Panc1 (cell line): ENCODE results near the gene SF3A2.

ENCODE experiments used
- POLR2AphosphoS5 ChIP-seq: IDR thresholded peaks from 2 replicates; pipeline ENCODE4 v1.6.1; 2012; ENCODE audit warnings: mild to moderate bottlenecking, low read depth, low read length, moderate library complexity
- SIN3A ChIP-seq: IDR thresholded peaks from 2 replicates; pipeline ENCODE4 v1.6.1; 2012; ENCODE audit warnings: low read depth, mild to moderate bottlenecking, low read length, moderate library complexity, borderline replicate concordance; ENCODE audit not compliant: insufficient read depth
- TF ChIP-seq, protein P1 (sequence below): fragments of 450-650 bp; IDR thresholded peaks from 2 replicates; pipeline ENCODE4 v1.5.1; 2017; ENCODE audit warnings: mild to moderate bottlenecking
- TF ChIP-seq, protein P2 (sequence below), 2 experiments: IDR thresholded peaks; 2 replicates each; pipeline ENCODE4 v1.6.1; 2011 to 2012; ENCODE audit warnings: low read depth in 2 of 2, control low read depth in 1 of 2, low read length in 1 of 2, mild to moderate bottlenecking in 1 of 2, moderate library complexity in 1 of 2; ENCODE audit not compliant: insufficient read depth in 1 of 2

DNA sequence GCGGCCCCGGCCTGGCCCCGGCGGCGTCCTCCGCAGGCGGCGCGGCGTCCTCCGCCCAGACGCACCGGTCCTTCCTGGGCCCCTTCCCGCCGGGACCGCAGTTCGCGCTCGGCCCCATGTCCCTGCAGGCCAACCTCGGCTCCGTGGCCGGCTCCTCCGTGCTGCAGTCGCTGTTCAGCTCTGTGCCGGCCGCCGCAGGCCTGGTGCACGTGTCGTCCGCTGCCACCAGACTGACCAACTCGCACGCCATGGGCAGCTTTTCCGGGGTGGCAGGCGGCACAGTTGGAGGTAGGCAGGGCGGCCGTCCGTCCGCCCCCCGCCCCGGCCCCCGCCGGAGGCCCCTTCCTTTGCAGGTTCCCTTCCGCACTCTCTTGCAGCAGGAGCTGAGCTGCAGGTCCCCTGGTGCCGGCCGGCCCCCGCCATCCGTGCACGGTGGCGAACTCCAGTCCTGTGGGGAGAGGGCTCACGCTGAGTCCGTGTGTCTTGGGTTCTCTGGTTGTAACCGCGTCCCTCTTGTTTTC is 9.7 kb upstream of the SF3A2 start:
- TF ChIP-seq, protein P1, sequence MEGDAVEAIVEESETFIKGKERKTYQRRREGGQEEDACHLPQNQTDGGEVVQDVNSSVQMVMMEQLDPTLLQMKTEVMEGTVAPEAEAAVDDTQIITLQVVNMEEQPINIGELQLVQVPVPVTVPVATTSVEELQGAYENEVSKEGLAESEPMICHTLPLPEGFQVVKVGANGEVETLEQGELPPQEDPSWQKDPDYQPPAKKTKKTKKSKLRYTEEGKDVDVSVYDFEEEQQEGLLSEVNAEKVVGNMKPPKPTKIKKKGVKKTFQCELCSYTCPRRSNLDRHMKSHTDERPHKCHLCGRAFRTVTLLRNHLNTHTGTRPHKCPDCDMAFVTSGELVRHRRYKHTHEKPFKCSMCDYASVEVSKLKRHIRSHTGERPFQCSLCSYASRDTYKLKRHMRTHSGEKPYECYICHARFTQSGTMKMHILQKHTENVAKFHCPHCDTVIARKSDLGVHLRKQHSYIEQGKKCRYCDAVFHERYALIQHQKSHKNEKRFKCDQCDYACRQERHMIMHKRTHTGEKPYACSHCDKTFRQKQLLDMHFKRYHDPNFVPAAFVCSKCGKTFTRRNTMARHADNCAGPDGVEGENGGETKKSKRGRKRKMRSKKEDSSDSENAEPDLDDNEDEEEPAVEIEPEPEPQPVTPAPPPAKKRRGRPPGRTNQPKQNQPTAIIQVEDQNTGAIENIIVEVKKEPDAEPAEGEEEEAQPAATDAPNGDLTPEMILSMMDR = no peak
- TF ChIP-seq POLR2AphosphoS5 = no peak
- TF ChIP-seq, protein P2, sequence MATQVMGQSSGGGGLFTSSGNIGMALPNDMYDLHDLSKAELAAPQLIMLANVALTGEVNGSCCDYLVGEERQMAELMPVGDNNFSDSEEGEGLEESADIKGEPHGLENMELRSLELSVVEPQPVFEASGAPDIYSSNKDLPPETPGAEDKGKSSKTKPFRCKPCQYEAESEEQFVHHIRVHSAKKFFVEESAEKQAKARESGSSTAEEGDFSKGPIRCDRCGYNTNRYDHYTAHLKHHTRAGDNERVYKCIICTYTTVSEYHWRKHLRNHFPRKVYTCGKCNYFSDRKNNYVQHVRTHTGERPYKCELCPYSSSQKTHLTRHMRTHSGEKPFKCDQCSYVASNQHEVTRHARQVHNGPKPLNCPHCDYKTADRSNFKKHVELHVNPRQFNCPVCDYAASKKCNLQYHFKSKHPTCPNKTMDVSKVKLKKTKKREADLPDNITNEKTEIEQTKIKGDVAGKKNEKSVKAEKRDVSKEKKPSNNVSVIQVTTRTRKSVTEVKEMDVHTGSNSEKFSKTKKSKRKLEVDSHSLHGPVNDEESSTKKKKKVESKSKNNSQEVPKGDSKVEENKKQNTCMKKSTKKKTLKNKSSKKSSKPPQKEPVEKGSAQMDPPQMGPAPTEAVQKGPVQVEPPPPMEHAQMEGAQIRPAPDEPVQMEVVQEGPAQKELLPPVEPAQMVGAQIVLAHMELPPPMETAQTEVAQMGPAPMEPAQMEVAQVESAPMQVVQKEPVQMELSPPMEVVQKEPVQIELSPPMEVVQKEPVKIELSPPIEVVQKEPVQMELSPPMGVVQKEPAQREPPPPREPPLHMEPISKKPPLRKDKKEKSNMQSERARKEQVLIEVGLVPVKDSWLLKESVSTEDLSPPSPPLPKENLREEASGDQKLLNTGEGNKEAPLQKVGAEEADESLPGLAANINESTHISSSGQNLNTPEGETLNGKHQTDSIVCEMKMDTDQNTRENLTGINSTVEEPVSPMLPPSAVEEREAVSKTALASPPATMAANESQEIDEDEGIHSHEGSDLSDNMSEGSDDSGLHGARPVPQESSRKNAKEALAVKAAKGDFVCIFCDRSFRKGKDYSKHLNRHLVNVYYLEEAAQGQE (IDR thresholded peaks at IDR 0.05; ENCODE audit: insufficient read depth in 1 of 2, low read depth in 2 of 2, low read length in 1 of 2) = no peak
- no peak for TF ChIP-seq SIN3A
